Activated T-cell treated with anti-CD3 and anti-CD28 coated beads, Interleukin-2, amount 50 U/mL, for 48 hours (primary cell): Measurements from ENCODE around the gene REPIN1.
A peak's percentile ranks its signal among the peaks of the same experiment; 100 is the strongest.

Experiments used
- DNase-seq, 2 experiments: peaks; one replicate each; pipeline ENCODE4 v3.0.0-alpha.2; 2020

REPIN1 gene

DNA sequence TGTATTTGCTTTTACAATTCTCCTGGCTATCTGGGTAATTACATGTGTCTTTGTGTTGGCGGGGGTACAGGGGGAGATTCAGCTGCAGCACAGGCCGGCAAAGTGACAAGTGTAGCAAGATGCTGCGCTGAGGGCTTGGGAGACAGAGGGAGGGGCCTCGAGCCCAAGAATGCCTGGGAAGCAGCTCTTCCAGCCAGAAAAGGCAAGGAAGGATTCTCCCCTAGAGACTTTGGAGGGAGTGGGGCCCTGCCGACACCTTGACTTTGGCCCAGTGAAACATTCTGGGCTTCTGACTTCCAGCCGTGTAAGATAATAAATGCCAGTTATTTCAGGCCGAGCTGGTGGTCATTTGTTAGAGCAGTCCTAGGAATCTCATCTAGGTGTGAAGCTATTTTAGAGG is 7.2 kb upstream of the REPIN1 start:
- DNase-seq: no peak

- DNase-seq: no peak
Measured at GRCh38 chr7:150361807-150362621, 6.6 kb upstream of the REPIN1 start.

- no peak for DNase-seq
Measured at GRCh38 chr7:150363370-150363769, 5.3 kb upstream of the REPIN1 start.

DNA sequence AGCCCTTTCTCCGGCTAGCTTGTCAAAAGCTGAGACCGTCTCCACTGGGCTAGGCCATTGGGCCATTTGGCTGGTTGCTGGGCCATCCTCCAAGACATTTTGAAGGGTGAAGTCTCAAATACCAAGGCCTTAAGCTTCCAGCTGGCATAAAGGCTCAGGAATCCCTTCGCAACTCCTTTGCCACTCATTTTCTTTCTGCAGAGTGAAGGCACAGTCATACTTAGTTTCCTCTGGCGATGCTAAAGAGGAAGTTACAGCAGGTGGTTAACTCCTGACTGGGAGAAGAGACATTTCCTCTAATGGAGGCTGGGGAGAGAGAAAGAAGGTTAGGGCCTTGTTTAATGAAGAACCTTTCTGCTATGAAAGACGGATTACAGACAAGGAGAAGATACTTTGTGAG is 4.8 kb upstream of the REPIN1 start:
- DNase-seq: no peak

- no peak for DNase-seq
Measured at GRCh38 chr7:150365194-150365593, 3.4 kb upstream of the REPIN1 start.

- no peak for DNase-seq
Measured at GRCh38 chr7:150365673-150366398, 2.8 kb upstream of the REPIN1 start.

- DNase-seq: no peak
Measured at GRCh38 chr7:150367677-150368095, 936 bp upstream of the REPIN1 start.

DNA sequence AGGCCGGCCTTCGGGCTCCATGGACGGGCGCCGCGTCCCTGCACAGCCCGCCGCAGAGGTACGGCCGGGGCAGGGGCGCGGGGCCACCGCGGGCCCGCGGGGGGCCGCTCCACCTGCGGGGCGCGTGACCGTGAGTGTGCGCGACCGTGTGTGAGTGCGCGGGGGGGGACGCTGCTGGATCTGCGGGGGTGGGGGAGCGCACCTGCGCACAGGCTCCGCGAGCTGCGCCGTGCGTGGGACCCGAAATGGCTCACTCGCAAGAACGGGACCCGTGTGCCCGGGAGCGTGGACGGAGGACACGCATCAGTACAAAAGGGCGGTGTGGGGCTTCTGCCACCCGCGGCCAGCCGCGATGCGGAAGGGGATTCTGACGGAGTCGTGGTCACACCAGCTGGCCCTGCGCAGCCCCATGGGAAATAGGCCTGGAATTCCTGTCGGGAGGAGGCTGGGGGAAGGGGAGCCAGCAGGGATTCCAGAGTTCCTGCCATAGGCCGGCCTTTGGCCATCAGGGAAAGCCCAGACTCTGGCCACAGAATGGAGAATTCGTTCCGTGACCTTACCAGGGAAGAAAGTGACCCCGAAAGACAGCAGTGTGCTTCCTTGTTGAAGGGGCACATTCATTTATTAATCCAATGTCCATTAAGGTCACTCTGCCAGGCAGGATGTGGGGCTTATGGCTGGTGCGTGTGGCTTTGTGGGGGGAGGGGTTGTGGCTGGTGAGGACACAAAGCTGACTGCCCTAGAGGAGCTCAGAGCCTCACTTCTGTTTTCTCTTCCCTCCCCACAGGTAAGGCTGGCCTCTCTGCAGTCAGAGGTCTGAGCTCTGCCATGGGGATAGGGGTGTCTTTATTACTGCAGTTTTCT is 494 bp downstream of the REPIN1 start:
- DNase-seq: peak; percentile 51 to 56

DNA sequence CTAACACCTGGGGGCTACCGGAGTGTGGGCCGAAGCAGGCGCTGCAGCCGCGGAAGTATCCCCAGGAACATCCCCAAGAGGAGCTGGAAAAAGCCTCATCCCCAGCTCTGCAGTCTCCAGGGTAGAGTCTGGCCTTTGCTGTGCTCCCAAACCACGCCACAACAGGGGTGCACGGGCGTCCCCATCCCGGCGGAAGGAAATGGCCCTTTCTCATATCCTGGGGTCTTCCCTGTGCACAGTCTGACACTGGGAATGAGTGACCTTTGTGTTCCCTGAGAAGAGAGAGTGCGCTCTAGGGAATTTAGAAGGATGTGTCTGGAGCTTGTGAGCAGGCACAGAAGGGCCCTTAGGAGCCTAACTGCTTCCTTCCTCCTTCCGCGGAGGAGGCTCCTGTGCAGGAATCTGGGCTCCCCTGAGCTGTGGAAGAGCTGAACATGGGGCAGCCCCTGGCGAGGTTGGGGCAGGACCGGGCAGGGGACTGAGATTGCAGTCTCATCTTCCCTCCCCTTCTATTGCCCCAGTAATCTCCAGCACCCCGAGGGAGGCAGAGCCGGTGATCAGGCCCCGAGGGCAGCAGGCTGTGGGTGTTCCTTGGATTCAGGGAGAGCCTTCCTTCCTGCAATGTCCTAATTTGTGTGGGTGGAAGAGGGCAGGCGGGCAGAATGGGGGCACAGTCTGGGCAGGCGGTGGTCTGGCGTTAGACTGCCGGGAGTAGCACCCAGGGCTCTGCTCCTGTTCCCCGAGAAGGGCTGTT is 1.3 kb downstream of the REPIN1 start:
- DNase-seq: no peak

DNA sequence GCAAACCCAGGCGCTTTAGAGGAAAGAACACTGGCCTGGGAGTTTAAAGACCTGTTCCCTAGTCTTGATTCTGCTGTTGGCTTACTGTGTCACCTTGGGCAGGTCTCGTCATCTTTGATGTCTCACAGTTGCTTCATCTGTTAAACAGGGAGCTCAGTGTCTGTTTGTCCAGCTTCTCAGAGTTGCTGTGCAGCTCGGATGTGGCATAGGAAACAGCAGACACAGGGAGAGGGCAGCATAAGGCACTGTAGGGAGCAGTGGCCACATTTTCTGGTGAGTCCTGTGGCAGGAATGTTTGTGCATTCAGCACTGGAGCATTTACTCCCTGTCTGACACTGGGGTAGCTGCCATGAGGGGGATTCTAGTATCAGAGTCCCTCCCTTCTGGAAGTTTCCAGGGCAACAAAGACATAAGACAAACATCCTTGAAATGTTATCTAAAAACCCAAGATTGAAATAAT is 2.0 kb downstream of the REPIN1 start:
- no peak for DNase-seq

DNA sequence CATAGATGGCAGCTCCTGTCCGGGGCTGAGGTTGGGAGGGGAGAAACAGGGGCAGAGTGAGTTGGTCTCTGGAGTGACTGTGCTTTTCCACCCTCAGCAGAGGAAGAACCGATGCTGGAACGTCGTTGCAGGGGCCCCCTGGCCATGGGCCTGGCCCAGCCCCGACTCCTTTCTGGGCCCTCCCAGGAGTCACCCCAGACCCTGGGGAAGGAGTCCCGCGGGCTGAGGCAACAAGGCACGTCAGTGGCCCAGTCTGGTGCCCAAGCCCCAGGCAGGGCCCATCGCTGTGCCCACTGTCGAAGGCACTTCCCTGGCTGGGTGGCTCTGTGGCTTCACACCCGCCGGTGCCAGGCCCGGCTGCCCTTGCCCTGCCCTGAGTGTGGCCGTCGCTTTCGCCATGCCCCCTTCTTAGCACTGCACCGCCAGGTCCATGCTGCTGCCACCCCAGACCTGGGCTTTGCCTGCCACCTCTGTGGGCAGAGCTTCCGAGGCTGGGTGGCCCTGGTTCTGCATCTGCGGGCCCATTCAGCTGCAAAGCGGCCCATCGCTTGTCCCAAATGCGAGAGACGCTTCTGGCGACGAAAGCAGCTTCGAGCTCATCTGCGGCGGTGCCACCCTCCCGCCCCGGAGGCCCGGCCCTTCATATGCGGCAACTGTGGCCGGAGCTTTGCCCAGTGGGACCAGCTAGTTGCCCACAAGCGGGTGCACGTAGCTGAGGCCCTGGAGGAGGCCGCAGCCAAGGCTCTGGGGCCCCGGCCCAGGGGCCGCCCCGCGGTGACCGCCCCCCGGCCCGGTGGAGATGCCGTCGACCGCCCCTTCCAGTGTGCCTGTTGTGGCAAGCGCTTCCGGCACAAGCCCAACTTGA is 2.7 kb downstream of the REPIN1 start:
- DNase-seq: no peak

DNA sequence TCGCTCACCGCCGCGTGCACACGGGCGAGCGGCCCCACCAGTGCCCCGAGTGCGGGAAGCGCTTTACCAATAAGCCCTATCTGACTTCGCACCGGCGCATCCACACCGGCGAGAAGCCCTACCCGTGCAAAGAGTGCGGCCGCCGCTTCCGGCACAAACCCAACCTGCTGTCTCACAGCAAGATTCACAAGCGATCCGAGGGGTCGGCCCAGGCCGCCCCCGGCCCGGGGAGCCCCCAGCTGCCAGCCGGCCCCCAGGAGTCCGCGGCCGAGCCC is 3.3 kb downstream of the REPIN1 start:
- no peak for DNase-seq

- DNase-seq: no peak
Measured at GRCh38 chr7:150372271-150373048, 3.8 kb downstream of the REPIN1 start.

GRCh38 chr7:150373049-150373801 is 4.6 kb downstream of the REPIN1 start:
- DNase-seq: no peak

DNA sequence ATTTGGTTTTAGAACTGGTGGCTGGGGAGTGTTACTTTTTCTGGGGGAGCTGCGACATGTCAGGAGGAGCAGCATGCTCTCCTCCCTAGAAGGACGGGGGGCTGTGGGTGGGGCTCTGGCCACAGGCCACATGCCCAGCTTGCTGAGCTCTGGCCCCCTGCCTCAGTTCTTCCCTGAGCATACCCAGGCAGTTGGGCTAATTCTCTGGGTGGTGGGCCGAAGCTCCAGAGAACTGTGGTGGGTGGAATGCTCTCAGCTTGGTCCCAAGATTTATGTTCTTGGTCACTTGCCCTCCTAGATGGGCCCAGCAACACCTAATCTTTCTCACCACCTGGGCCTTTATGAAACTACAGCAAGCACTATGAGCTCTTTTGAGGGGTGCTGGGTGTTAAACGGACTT is 5.4 kb downstream of the REPIN1 start:
- DNase-seq: no peak

GRCh38 chr7:150374472-150374871 is 5.8 kb downstream of the REPIN1 start:
- DNase-seq: no peak

GRCh38 chr7:150375662-150376521 is 7.3 kb downstream of the REPIN1 start:
- peak; percentile 52 for DNase-seq

DNA sequence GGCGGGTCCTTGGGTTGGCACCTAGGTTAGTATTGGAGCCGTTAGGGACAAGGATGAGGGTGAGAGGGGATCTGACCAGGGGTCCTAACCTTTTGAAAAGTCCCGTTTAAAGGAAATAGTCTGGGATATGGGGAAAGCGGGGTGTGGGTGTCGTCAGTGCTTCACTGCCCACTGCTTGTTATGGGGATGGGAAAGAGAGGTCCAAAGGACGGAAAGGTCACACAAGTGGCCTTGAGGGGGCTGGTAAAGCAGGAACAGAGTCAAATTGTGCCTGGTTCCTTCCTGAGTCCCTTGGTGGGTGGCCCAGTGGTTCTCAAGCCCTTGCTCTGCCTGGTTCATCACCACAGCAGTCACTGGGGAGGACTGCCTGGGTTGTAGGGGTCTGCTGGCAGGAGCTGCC is 7.9 kb downstream of the REPIN1 start:
- no peak for DNase-seq

- DNase-seq: no peak
Measured at GRCh38 chr7:150377196-150377595, 8.6 kb downstream of the REPIN1 start.
